Measurements from ENCODE around the gene ADAM22. TPM values are rescaled to one million over a fixed set of nuclear protein-coding genes. Genes with fewer than 3 reads are reported as not detected.

Gene ADAM22
- total and polyA plus RNA-seq, 10 of the 15 experiments (the other 5 are each of a cell fraction or from before 2014, with no cell fraction given): 1.4 to 24.5 (median 7.6) TPM

- ChIA-PET RAD21 (ENCODE audit: unreplicated experiment) (interaction anchor here (0.9 to 5.2 kb wide), 11 partner anchors 8 to 234 kb away, joined by 3 to 49 read pairs (median 9); no protein-coding TSS in a partner anchor), CTCF (interaction anchor here (0.6 to 3.3 kb wide), 12 partner anchors 9 to 430 kb away, joined by 3 to 23 read pairs (median 6); no protein-coding TSS in a partner anchor), SMC1A (ENCODE audit: uncharacterized antibody, unreplicated experiment) (interaction anchor here (1.2 to 3.9 kb wide), 16 partner anchors 9 to 234 kb away, joined by 3 to 29 read pairs (median 4); no protein-coding TSS in a partner anchor), POLR2A (interaction anchor here (0.8 to 4.0 kb wide), 10 partner anchors 9 to 281 kb away, joined by 3 to 25 read pairs (median 4); partner anchors contain the start of genes DBF4 and SLC25A40)
- intact Hi-C loops (cut with micrococcal nuclease; ENCODE audit: unreplicated experiment) (no loop called here), in situ Hi-C loops (cut with MboI) (no loop called here)
- peaks cover 20% of the 10 kb centered on the region for H3K79me2 ChIP-seq (ENCODE audit: control insufficient read depth, insufficient read depth, low read length)
- peak overlapping the region; percentile 74; the same call in 1 of the 2 replicates for H3K9ac ChIP-seq (ENCODE audit: control insufficient read depth, insufficient read depth, low read length)
- FAIRE-seq (peak; percentile 7), ATAC-seq (peak; percentile 12; the same call in 2 of the 3 replicates), DNase-seq (ENCODE audit: low read depth, low spot score) (no peak)
- H3K27me3 ChIP-seq (replicated peaks in 1 of 2; ENCODE audit: control insufficient read depth in 2 of 2, insufficient read depth in 2 of 2, low read length in 1 of 2): no peaks in the 10 kb centered on the region
- TF ChIP-seq, protein P1, sequence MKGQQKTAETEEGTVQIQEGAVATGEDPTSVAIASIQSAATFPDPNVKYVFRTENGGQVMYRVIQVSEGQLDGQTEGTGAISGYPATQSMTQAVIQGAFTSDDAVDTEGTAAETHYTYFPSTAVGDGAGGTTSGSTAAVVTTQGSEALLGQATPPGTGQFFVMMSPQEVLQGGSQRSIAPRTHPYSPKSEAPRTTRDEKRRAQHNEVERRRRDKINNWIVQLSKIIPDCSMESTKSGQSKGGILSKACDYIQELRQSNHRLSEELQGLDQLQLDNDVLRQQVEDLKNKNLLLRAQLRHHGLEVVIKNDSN (IDR thresholded peaks at IDR 0.05; ENCODE audit: borderline replicate concordance, extremely low read length, insufficient read depth, low read depth, low read length): no peak
- TF ChIP-seq, protein P2, sequence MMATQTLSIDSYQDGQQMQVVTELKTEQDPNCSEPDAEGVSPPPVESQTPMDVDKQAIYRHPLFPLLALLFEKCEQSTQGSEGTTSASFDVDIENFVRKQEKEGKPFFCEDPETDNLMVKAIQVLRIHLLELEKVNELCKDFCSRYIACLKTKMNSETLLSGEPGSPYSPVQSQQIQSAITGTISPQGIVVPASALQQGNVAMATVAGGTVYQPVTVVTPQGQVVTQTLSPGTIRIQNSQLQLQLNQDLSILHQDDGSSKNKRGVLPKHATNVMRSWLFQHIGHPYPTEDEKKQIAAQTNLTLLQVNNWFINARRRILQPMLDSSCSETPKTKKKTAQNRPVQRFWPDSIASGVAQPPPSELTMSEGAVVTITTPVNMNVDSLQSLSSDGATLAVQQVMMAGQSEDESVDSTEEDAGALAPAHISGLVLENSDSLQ (IDR thresholded peaks at IDR 0.05): peak; percentile 38; the same call in 1 of the 2 replicates
- TF ChIP-seq MXI1 (IDR thresholded peaks at IDR 0.05; ENCODE audit: low read depth, low read length): 0 out of 2 replicates have a peak, but pooled peaks have one; percentile 34
- 0 out of 2 replicates have a peak, but pooled peaks have one; percentile 49 for TF ChIP-seq PAX8 (IDR thresholded peaks at IDR 0.05)
- H3K9me3 ChIP-seq (replicated peaks; ENCODE audit: control insufficient read depth, insufficient read depth, low read length): no peaks in the 10 kb centered on the region
- no peaks in the 10 kb centered on the region for H4K20me1 ChIP-seq (ENCODE audit: control insufficient read depth, insufficient read depth)
- H3K4me2 ChIP-seq (ENCODE audit: control insufficient read depth, insufficient read depth): peak overlapping the region; percentile 83
- H3K27ac ChIP-seq (ENCODE audit: control insufficient read depth, insufficient read depth): 0 out of 2 replicates have a peak overlapping the region, but pooled peaks have one; percentile 0
- H3K36me3 ChIP-seq (ENCODE audit: control insufficient read depth in 2 of 2, insufficient read depth in 2 of 2, low read length in 1 of 2): peaks cover 0 to 3% of the 10 kb centered on the region in 2 experiments; a peak in 1 of 4 replicates
- peak overlapping the region; percentile 71 for H3K4me3 ChIP-seq
- TSS peak; percentile 66 for BruUV-seq (replicated peaks)
- WGBS (ENCODE audit: insufficient coverage, insufficient replicate concordance, low lambda C conversion rate, missing lambda C conversion rate): 14% methylated on average over 8 of the region's 8 CpGs
- H2AFZ ChIP-seq (ENCODE audit: control insufficient read depth, low read depth, low read length): peak overlapping the region; percentile 98
- H3K4me1 ChIP-seq (ENCODE audit: control insufficient read depth, insufficient read depth, low read length): no peaks in the 10 kb centered on the region; the same call in 1 of the 2 replicates
These were observed 1.3 kb downstream of the ADAM22 start for GRCh38 chr7:87935384-87935706.

Data from GM12878 (cell line).